NCI-H526 treated with DMSO at 0.1 percent for 48 hours (cell line): Measurements from ENCODE around the gene METTL8.
"Not testable (repeated sequence)": the region's sequence is repeated elsewhere in the genome, so short reads cannot be mapped to it uniquely, and the experiment has no call there.

Source experiments
- DNase-seq: peaks from one replicate; lab custom pipeline; 2025; lab: John Stamatoyannopoulos, UW

The METTL8 gene

DNA sequence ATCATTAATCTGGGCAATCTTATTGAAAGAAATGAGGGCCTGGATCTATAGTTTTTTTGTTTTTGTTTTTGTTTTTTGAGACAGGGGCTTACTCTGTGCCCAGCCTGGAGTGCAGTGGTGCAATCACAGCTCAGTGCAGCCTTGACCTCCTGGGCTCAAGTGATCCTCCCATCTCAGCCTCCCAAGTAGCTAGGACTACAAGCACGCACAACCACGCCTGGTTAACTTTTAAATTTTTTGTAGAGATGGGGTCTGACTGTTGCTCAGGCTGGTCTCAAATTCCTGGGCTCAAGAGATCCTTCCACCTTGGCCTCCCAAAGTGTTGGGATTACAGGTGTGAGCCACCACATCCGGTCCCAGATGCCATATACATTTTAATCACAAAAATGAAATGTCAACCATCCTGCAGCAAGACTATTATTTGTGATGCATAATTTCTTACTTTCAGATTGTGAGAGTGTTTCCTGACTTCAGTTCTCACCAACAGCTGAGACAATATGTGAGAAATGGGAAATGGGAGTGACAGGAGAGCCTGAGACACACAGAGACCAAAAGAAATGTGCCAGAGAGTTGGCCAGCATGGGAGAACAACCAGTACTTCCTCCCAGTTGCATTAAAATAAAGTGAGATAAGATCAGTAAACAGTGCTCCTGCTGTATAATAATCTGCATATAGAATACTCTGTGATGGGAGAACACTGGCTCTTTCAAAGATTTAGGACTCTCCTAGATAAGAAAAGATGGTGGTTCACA is 87.6 kb downstream of the METTL8 start:
- peak; percentile 96 for DNase-seq

DNA sequence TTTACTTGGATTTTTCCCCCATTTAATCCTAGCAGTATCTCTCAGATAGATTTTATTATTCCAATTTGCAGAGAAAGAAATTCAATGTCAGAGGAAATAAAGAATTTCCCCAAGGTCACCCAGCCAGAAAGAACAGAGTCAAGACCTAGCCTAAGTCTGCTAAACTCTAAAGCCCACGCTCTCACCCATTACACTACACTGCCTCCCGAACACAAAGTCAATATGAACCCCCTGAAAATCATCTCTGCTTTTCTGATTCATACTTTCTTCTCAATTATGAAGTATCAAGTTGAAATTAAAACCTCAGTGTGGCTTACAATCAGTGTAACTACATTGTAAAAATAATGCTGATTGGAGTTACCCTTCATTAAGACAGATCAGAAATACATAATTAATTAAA is 89.6 kb downstream of the METTL8 start:
- no peak for DNase-seq

DNA sequence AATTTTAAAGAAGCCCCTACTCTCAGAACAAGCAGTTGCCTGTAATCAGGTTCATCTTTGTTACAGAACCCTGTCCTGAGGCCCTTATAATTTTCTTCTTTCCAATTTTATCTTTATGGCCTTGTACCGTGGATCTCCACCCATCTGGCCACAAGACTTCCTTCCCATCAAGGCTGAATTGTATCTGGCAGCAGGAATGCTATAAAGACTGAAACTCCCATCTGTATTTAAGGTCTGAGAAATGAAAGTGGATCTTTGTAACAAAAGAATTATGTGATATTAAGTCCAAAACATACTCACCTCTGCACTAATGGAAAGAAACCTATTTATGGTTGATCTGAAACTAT is 91.8 kb downstream of the METTL8 start:
- DNase-seq: no peak

DNA sequence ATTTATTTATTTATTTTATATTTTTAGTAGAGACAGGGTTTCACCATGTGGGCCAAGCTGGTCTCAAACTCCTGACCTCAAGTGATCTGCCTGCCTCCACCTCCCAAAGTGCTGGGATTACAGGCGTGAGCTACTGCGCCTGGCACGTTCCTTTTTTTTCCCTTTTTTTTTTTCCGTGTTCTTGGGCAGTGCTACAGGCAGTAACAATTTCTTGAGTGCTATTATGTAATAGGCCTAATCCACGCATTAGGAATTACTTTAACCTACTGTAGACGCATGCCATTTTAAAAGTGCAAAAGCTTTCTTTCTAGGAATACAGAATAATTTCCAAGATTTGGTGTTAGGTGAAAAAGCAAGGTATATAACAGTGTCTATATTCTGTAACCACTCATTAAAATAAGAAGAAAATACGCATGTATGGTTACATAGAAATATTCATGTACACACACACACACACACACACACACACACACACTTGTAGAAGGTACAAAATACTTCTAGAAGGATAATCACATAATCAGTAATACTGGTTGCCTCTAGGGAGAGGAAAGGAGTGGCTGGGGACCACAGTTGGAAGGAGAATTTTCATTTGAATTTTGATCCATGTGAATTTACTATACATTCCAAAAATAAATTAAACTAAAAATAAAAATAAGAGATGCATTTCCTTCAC is 92.3 kb downstream of the METTL8 start:
- DNase-seq: no peak

DNA sequence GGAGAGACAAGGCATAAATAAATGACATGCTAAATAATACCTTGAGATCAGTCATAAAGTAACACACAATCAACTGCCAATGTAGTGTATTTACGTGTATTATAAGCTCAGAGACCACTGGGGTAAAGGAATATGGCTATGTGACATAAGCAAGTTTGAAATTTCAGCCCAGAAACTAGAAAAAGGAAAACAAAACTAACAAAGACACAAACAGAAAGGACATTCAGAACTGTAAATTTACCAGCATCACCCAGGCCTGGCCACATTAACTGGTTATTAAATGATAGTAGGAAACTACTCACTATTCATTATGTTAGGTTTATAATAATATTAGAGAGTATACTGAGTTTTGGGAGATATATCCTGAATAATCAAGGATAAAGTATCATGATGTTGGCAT is 98.8 kb downstream of the METTL8 start:
- no peak for DNase-seq

DNA sequence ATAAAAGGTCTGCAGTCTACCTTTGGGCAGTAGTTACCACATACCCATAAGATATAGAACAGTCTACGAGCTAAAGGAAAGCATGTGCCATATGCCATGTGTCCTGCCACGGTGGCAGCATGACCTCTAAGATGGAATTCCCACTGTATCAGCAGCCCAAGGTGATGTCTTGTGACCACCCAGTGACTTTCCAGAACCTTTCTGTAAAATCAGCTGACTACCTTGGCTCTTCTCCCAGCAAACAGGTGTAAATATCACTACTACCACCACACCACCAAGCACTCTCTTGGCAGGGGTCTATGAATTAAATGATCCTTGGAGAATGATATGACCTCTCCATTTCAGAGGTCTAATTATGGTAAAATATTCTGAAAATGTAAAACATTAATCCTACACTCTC is 99.6 kb downstream of the METTL8 start:
- no peak for DNase-seq

DNA sequence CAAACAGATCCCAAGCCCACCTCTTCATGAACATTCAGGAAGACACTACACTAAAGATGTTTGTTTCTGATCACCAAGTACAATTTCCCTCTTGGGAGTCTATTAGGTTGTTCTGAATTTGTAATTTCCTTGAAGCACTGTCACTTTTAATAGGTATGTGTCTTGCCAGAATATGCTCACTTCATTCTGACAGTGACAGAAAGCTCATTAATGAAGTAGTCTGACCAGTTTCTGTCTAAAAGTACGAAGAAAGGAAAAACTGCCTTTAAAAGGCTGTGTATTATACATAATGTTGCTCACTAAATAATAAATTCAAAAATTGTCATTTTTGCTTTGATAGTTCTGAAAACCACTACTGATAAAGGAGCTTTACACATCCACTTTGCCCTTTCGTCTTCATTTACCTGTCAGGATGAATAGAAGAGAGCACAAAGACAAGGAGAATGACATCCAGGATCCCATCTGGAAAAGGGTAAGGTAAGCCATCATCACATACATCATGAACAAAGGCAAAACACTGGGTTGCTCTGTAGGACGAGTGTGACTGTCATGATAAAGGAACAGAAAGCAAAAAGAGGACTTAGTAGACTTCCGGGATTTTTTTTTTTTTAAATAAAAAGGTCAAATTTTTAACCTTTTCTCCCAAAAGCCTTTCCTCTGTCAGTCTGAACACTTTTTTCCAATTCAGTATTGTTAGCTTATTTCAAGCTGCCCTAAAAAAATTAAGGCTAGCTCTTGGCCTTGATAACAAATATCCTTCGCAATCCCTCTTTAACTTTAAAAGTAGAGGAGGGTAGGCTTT is 103.4 kb downstream of the METTL8 start:
- no peak for DNase-seq

DNA sequence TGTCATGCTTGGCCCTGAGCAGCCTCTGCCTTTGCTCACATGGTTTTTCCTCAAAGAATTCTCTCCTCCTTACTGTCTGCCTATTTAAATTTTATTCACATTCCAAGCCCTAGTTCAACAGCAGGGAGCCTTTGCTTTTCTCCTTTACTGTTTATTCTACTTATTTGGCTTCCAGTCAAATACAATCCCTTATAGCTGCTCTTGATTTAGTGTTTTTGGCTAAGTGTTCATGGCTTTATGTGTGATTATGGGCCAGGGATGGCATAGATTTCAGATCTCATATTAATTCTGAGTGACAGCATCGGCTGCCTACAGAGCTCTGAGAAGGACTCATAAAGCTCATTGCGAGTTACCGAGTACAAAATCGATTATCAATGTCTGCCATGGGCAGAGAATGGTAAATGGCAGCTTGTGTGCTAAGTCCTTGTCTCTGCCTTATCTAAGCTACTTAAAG is 106.7 kb downstream of the METTL8 start:
- DNase-seq: no peak

DNA sequence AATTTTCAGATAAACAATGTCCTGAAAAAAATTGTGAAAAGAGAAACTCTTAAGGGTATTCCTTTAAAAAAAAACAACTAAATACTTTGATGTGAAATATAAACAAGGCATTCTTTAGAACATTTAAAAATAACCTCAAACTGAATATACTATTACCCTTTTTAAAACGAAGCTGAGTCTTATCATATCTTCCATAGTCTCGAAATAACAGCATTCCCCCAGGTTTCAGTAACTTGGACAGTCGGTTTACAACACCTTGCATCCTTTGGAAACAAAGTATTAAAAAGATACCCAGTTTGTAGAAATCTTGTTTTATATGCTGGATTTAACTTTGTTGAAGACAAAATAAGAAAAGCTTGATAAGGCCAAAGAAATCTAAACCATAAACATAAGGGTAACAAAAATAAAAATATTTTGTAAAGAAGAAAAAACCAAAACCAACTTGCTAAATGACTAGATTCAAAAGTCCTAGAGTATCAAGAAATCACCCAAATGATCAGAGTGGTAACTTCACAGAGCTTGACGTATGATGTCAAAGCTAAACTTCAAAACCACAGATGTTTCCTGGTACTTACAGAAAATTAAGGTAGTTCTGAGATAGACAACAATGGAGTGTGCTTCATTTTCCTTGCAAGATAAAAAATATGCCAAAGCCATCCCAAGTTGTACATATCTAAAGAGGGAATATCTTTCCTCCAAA is 107.8 kb downstream of the METTL8 start:
- DNase-seq: no peak

DNA sequence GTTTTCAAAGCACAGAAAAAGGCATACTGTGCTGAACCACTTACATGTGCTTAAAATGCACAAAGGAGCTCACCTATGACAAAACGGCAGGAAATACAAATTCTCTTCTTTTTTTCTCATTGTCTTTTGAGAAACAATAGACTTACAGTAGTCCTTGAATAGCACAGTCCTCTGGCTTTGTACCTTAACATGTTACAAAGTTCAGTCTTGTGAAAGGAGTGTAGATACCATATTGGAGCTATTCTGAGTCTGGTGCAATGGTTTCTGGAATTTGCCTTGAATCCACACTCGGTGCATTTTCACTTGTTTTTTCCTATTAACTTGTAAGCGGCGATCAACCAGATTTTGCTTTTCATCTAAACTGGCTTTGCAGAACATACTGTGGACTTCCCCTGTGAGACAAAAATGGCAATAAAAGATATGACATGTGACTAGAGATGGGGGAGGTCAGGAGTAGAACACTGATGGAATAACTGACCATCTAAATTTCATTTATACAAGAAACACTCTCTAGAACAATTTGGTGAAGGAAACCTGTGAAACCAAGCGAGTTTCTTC is 109.7 kb downstream of the METTL8 start:
- no peak for DNase-seq

DNA sequence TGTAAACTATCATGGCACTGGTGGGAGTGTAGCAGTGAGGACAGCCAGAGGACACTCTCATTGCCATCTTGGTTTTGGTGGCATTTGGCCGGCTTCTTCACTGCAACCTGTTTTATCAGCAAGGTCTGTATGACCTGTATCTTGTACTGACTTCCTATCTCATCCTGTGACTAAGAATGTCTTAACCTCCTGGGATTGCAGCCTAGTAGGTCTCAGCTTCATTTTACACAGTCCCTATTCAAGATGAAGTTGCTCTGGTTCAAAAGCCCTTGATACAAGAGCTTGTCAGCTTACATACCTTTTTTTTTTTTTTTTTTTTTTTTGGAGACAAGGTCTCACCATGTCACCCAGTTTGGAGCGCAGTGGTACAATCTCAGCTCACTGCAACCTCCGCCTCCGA is 110.9 kb downstream of the METTL8 start:
- DNase-seq: no peak

DNA sequence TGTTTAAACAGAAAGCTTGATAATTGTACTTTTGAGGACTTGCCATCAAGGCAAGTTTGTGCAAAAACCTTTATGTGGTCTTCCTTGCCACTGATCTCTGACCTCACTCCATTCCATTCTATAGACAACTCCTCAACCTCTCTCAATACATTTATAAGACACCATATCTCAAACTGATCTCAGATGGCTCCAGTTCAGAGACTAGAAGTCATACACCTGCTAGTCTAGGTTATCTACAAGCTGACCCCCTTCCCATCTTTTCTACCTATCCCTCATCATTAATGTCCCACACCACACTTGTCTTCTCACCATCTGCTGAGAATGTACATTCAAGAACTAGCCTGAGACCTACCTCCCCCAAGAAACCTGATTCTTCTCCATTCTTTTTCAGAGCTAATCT is 113.1 kb downstream of the METTL8 start:
- no peak for DNase-seq

DNA sequence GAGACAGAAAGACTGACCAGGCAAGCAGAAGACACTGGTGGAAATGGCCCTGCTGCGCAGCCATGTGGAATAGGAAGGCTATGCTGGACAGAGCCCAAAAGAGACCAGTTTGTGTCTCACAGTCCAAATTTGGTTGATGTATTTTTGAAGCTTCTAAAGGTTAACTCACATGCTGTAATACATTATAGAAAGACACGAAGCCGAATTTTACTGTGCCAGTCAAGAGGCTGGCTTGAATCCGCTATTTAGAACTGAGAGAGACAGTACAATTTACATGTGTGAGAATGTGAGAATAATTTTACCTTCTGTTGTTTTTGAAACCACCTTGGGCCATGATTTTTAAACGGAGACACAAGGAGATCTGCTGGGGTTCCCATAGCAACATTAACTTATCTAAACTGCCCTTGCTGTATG is 113.6 kb downstream of the METTL8 start:
- no peak for DNase-seq

DNA sequence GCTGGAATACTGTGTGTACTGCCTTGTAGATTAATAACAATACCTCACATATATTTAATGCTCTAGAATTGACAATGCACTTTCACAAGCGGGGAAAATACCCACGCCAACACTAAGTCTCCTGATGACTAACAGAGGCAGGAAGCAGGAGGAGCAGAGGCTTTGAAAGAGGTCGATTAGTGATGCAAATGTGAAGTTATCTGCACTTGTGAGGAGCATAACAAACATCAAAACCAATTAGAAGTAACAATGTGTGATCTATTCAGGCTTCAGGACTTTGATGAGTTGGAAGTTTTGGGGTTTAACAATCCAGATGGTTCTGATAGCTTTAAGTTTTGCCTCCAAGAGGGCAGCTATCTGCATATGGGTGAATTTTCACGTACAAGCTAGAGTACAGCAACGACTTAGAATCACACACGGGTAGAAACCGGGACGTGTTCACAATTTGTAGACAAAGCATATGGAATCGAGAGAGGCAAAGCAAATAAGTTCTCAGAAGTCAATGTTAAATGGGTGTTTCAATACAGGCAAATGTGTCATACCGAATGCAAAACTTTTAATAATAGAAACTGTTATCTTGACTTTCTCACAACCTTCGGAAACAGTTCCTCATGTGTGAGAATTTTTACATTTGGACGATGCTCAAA is 114.5 kb downstream of the METTL8 start:
- DNase-seq: no peak

DNA sequence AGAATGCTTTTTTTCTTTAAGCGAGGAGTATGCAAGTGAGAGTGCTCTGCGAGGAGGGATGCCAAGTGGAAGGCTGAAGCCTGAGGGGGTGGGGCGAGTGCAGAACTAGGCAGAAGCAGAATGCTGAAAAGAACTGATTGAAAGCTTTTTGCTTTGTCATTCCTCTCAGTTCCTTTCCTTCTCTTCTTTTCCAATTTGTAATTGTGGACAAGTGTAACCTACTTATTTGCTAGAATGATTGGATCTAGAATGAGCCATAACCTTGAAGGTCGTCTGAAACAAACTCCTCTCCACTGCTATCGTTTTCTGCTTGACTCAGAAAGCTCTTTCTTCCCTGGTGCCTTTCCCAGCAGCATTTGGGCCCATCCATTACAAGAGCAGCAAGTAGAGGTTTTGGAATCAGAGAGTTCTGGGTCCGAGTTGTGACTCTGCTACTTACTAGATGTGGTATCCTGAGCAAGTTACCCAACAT is 115.3 kb downstream of the METTL8 start:
- DNase-seq: no peak

DNA sequence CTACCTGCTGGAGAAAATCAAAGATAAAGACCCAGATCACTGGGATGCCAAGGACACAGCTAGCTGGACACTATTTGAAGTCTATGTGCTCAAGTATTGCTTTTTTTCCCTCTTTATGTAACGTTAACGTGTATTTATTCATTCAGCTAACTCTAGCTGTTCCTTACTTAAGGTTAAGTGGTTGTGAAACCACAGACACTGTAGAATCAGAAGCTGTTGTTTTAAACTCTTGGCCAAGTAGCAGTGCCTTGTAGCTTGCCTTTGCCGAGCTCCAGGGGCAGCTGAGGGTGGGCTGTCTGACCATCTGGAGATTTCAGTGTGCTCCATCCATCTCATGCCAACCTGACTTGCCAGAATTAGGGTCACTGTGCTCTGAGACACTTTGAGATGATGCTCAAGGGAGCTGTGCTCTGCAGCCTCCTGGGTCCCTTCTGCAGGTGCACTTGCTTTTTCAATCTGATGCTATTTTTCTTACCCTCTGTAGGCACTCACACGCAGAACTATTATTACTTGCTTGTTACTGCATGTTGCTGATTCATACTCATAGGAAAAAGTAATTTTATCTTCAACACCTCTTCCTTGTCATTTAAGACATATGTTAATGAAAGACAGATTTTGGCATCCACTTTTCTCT is 116.2 kb downstream of the METTL8 start:
- no peak for DNase-seq

DNA sequence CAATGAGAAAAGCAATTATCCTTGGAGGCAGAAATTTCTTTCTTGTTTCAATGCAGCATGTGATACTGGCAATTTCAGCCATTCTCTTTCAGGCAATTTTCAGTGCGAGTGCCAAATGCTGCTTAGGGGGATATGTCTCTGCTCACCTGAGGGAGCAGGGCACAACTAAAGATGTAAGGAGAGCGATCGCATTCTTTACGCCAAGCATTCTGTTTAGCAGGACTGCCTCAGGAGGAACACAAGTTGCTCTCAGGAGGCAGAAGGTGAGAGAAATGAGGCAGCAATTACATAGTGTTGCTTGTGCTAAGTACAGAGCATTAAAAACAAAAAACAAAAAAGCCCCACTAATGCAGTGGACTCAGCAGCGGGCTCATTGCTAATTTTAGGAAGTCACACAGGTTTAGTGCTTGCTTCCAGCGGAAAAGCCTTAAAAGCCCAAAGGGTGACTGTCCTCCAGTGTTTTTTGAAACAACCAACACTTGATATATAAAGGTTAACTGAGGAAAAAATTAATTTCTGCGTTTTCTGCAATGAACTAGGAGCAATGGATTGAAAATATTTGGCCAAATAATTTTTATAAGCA is 116.9 kb downstream of the METTL8 start:
- no peak for DNase-seq

DNA sequence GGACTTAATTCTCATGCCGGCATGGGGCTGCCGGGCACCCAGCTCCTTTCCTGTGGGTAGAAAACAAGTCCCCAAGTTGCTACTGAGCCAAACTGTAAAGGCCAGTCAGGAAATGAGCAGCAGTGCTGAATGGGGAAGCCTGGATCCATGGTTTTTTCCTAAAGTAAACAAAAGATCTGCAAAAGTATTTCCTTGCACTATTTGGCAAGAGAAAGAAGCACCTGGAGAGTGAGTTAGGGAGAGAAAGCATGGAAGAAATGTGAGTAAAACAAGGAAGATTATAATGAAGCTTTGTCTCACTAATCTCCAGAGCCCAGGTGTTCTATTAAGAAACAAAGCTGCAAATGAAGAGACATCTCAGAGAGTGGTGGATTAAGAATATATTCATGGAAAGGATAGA is 117.6 kb downstream of the METTL8 start:
- no peak for DNase-seq

DNA sequence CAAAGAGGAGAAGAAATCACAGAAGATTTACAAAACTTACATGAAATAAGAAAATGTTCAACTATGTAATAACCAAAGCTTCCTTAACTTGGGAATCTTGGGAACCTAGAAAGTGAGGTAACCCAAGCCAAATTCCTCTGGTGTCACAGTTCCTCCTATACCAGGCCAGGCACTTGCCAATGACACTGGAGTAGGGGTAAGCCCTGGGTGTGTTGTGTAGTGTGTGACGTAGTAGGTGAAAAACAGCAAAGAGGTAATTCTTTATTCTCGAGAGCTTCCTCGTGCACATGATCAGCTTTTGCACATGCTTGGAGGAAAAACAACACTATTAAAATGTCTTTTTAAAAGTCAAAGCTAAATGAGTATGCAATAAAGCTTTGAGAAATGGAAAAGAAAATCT is 118.0 kb downstream of the METTL8 start:
- DNase-seq: no peak

DNA sequence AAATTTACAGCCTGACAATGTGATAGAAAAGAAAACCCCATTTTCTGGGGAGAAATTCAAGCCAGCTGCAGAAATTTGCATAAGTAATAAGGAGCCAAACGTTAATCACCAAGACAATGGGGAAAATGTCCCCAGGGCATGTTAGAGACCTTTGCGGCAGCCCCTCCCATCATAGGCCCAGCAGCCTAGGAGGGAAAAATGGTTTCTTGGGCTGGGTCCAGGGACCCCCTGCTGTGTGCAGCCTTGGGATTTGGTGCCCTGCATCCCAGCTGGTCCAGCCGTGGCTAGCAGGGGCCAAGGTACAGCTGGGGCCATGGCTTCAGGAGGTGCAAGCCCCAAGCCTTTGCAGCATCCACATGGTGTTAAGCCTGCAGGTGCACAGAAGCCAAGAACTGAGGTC is 121.6 kb downstream of the METTL8 start:
- not testable (repeated sequence) for DNase-seq

DNA sequence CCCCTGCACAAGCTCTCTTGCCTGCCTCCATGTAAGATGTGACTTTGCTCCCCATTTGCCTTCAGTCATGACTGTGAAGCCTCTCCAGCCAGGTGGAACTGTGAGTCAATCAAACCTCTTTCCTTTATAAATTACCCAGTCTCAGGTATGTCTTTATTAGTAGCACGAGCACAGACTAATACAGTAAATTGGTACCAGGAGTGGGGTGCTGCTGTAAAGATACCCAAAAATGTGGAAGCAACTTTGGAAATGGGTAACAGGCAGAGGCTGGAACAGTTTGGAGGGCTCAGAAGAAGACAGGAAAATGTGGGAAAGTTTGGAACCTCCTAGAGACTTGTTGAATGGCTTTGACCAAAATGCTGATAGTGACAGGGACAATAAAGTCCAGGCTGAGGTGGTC is 122.2 kb downstream of the METTL8 start:
- not testable (repeated sequence) for DNase-seq
